ENCODE measurements around the gene RNASE1.

GRCh38 chr14:20807304-20808161, 4.9 kb upstream of the RNASE1 start:
- TF ChIP-seq BACH1 (tag; IDR thresholded peaks at IDR 0.05) (no peak), ZNF23 (CRISPR knock-in tag; IDR thresholded peaks at IDR 0.05) (no peak), SIN3A (IDR thresholded peaks at IDR 0.05; ENCODE audit: borderline replicate concordance in 2 of 2, control insufficient read depth in 1 of 2, low read depth in 2 of 2, low read length in 2 of 2) (no peak), TBP (optimal IDR thresholded peaks at IDR 0.05; ENCODE audit: low read depth, low read length) (no peak), EP300 (IDR thresholded peaks at IDR 0.05; ENCODE audit: low read length) (no peak), SRF (CRISPR knock-in tag; IDR thresholded peaks at IDR 0.05) (no peak), MLX (CRISPR knock-in tag; conservative IDR thresholded peaks at IDR 0.05) (no peak), RFX5 (IDR thresholded peaks at IDR 0.05; ENCODE audit: low read depth, low read length) (no peak)

Data from K562 (cell line).